Measurements from ENCODE around the gene SH3BP4.
"Not testable (repeated sequence)": the region's sequence is repeated elsewhere in the genome, so short reads cannot be mapped to it uniquely, and the experiment has no call there.

DNA sequence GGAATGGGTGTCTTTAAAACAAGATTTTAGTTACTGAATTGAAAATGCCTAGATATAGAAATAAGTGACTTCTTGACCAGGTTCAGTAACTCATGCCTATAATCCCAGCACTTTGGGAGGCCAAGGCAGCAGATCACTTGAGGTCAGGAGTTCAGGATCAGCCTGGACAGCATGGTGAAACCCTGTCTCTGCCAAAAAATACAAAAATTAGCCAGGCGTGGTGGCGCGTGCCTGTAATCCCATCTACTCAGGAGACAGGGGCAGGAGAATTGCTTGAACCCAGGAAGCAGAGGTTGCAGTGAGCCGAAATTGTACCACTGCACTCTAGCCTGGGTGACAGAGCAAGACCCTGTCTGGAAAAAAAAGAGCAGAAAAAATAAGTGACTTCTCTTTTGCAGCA, 68.3 kb downstream of the SH3BP4 start:
- TF ChIP-seq POLR2A (IDR thresholded peaks at IDR 0.05; ENCODE audit: low read depth, low read length); TAF1 (IDR thresholded peaks at IDR 0.05; ENCODE audit: low read depth, low read length); POLR2AphosphoS5 (IDR thresholded peaks at IDR 0.05; ENCODE audit: low read depth, low read length); PAX5 (IDR thresholded peaks at IDR 0.05; ENCODE audit: insufficient read depth, low read length, severe bottlenecking); SPI1 (IDR thresholded peaks at IDR 0.05; ENCODE audit: low read depth, low read length); POU2F2 (IDR thresholded peaks at IDR 0.05; ENCODE audit: low read depth, low read length): not testable (repeated sequence)
